ENCODE results near the gene POLR1E. TPM values are rescaled to one million over a fixed set of nuclear protein-coding genes. Genes with fewer than 3 reads are reported as not detected.
"Not testable (repeated sequence)": the region's sequence is repeated elsewhere in the genome, so short reads cannot be mapped to it uniquely, and the experiment has no call there.

Gene POLR1E
- total RNA-seq, 1 donor from 2014 or later = 38.6 TPM

DNA sequence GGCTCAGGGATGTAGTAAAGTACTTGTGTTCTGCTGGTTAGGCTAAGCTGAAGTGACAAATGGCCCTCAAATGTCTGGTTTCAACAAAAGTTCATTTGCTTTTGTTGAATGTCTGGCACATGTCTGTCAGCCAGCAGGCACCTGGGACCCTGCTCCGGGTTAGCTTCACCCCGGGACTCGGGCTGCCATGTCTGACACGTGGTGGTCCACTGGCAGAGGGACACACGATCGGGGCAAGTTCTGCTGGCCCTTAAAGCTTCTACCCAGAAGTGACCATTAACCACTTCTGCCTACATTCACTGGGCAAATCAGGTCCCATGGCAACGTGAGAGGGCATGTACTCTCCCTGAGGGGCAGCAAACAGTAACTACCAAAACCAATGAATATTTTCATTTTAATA lies 23.8 kb downstream of the POLR1E start:
- TF ChIP-seq EZH2 (IDR thresholded peaks at IDR 0.05) (no peak), EZH2phosphoT487 (IDR thresholded peaks at IDR 0.05) (no peak)
- TF ChIP-seq, protein P1, sequence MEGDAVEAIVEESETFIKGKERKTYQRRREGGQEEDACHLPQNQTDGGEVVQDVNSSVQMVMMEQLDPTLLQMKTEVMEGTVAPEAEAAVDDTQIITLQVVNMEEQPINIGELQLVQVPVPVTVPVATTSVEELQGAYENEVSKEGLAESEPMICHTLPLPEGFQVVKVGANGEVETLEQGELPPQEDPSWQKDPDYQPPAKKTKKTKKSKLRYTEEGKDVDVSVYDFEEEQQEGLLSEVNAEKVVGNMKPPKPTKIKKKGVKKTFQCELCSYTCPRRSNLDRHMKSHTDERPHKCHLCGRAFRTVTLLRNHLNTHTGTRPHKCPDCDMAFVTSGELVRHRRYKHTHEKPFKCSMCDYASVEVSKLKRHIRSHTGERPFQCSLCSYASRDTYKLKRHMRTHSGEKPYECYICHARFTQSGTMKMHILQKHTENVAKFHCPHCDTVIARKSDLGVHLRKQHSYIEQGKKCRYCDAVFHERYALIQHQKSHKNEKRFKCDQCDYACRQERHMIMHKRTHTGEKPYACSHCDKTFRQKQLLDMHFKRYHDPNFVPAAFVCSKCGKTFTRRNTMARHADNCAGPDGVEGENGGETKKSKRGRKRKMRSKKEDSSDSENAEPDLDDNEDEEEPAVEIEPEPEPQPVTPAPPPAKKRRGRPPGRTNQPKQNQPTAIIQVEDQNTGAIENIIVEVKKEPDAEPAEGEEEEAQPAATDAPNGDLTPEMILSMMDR (IDR thresholded peaks at IDR 0.05) = no peak
- H3F3A ChIP-seq (ENCODE audit: low read depth) = no peaks in the 10 kb centered on the region
- H3K4me2 ChIP-seq = no peak overlapping the region
- no peak overlapping the region for H3K27ac Mint-ChIP-seq
- peaks cover 18% of the 10 kb centered on the region for H3K36me3 Mint-ChIP-seq
- H3K9me3 Mint-ChIP-seq = no peaks in the 10 kb centered on the region
- H3K79me2 ChIP-seq (ENCODE audit: low read depth) = no peaks in the 10 kb centered on the region
- H4K20me1 ChIP-seq (ENCODE audit: low read depth) = no peaks in the 10 kb centered on the region
- H3K9ac ChIP-seq = no peak overlapping the region
- H3K4me1 ChIP-seq = no peaks in the 10 kb centered on the region
- no peaks in the 10 kb centered on the region for H3K9me3 ChIP-seq (ENCODE audit: low read depth)
- H3K27ac ChIP-seq = no peak overlapping the region
- no peaks in the 10 kb centered on the region for H3K27me3 Mint-ChIP-seq (ENCODE audit: insufficient read depth, low read depth)
- H2AFZ ChIP-seq (replicated peaks) = no peak overlapping the region
- no peak overlapping the region for H3K4me3 ChIP-seq
- H3K36me3 ChIP-seq = no peaks in the 10 kb centered on the region
- DNase-seq (ENCODE audit: low spot score) = no peak
- no peaks in the 10 kb centered on the region for H3K27me3 ChIP-seq
- H3K4me3 Mint-ChIP-seq = no peak overlapping the region
- H3K4me1 Mint-ChIP-seq = peaks cover 8% of the 10 kb centered on the region

DNA sequence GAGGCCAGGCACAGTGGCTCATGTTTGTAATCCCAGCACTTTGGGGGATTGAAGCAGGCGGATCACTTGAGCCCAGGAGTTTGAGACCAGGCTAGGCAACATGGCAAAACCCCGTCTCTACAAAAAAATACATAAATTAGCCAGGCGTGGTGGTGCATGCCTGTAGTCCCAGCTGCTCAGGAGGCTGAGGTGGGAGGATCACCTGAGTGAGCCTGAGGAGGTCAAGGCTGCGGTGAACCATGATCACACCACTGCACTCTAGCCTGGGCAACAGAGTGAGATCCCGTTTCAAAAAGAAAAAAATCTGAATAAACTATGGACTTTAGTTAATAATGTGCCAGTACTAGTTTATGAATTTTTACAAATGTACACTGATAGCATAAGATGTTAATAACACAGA lies 24.3 kb downstream of the POLR1E start:
- not testable (repeated sequence) for H3K4me1 Mint-ChIP-seq; H3K9me3 Mint-ChIP-seq; H3K27me3 ChIP-seq; H3K9ac ChIP-seq; H3F3A ChIP-seq (ENCODE audit: low read depth); H3K27ac Mint-ChIP-seq; H3K4me2 ChIP-seq; H3K27me3 Mint-ChIP-seq (ENCODE audit: insufficient read depth, low read depth); H4K20me1 ChIP-seq (ENCODE audit: low read depth); H3K4me3 ChIP-seq; H2AFZ ChIP-seq (replicated peaks); H3K9me3 ChIP-seq (ENCODE audit: low read depth); H3K27ac ChIP-seq; DNase-seq (ENCODE audit: low spot score); H3K4me3 Mint-ChIP-seq; H3K79me2 ChIP-seq (ENCODE audit: low read depth); H3K4me1 ChIP-seq; H3K36me3 ChIP-seq
- peaks cover 21% of the 10 kb centered on the region for H3K36me3 Mint-ChIP-seq

DNA sequence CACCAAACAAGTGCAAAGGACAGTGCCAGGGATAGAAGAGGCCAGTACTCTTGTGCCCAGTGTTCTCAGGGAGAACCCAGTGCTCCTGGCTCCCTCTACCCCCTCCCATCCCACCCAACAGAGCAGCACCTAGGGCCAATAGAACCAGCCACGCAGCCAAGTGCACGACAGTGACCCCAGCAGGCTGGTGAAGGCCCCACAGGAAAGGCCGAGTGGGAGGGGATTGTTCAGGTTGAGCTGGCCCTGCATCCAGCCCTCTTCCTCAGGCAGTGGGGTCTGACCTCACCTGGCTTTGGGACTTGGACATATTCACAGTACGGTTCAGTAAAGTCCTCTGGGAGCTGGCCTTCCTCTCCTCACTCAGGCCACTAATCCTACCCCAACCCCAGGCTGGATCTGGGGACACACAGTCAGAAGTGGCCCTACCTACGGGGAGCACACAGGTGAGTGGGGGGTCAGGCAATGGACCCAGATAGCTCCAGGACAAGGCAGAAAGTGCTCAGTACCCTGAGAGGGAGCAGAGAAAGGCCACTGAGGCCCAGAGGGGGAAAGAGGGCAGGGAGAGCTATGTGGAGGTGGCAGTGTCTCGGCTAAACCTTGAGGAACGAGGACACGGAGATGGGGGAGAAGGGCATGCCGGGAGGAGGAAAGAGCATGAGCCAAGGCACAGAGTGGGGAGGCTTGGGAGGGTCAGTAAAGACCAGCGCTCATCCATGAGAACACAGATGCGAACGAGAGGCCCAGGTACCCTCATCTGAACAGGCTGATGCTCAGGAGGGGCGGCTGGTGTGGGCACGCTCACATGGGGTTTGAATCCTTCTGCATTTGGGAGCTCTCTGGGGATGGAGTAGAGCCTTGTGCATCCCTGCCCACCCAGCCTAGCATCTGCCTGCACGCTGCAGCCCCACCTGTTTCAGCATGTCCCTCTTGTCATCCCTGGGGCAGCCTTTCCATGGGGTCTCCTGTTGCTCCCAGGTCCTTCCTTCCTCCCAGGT lies 25.6 kb downstream of the POLR1E start:
- TF ChIP-seq, protein P1 (IDR thresholded peaks at IDR 0.05) = peak; percentile 28
- no peak for TF ChIP-seq EZH2phosphoT487 (IDR thresholded peaks at IDR 0.05)
- Histone ChIP-seq H3K27me3 (no peaks in the 10 kb centered on the region), H3K4me1 (no peaks in the 10 kb centered on the region), H3K36me3 (no peaks in the 10 kb centered on the region), H3F3A (ENCODE audit: low read depth) (no peaks in the 10 kb centered on the region), H4K20me1 (ENCODE audit: low read depth) (no peaks in the 10 kb centered on the region), H3K4me2 (no peak overlapping the region), H2AFZ (replicated peaks) (no peak overlapping the region), H3K9ac (no peak overlapping the region), H3K4me3 (no peak overlapping the region), H3K79me2 (ENCODE audit: low read depth) (no peaks in the 10 kb centered on the region), H3K27ac (no peak overlapping the region), H3K9me3 (ENCODE audit: low read depth) (no peaks in the 10 kb centered on the region)
- H3K36me3 Mint-ChIP-seq = peaks cover 22% of the 10 kb centered on the region
- H3K27ac Mint-ChIP-seq = no peak overlapping the region
- H3K9me3 Mint-ChIP-seq = no peaks in the 10 kb centered on the region
- no peaks in the 10 kb centered on the region for H3K27me3 Mint-ChIP-seq (ENCODE audit: insufficient read depth, low read depth)
- peaks cover 8% of the 10 kb centered on the region for H3K4me1 Mint-ChIP-seq
- no peak overlapping the region for H3K4me3 Mint-ChIP-seq
- DNase-seq (ENCODE audit: low spot score) = peak; percentile 28

DNA sequence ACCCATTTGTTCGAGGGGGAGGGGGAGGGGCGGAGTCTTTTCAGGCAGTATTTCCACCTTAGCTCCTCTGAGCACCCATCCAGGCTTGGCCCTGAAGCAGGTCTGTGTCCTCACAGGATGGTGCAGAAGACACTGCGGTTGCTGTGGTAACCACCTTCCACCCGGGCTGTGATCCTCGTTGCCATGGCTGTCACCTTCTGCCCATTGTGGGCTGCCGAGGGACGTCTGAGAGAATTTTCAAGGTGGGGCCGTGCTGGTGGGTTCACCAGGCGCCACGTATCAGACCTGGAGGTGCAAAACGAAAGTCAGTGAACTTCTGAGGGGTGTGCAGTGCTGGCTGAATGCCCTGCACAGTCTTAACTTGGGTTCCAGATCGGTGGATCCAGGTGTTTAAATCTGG lies 26.7 kb downstream of the POLR1E start:
- H3K36me3 Mint-ChIP-seq = peaks cover 17% of the 10 kb centered on the region
- H3K9me3 ChIP-seq (ENCODE audit: low read depth) = no peaks in the 10 kb centered on the region
- no peak overlapping the region for H3K4me3 Mint-ChIP-seq
- TF ChIP-seq, protein P1 (IDR thresholded peaks at IDR 0.05) = no peak
- no peak for TF ChIP-seq EZH2phosphoT487 (IDR thresholded peaks at IDR 0.05)
- no peak for TF ChIP-seq EZH2 (IDR thresholded peaks at IDR 0.05)
- H3K36me3 ChIP-seq = no peaks in the 10 kb centered on the region
- H3K79me2 ChIP-seq (ENCODE audit: low read depth) = no peaks in the 10 kb centered on the region
- H3K4me1 Mint-ChIP-seq = peaks cover 8% of the 10 kb centered on the region
- peak overlapping the region; percentile 69 for H3K27ac Mint-ChIP-seq
- H3K4me3 ChIP-seq = no peak overlapping the region
- H3K9ac ChIP-seq = no peak overlapping the region
- H3F3A ChIP-seq (ENCODE audit: low read depth) = no peaks in the 10 kb centered on the region
- H4K20me1 ChIP-seq (ENCODE audit: low read depth) = no peaks in the 10 kb centered on the region
- no peaks in the 10 kb centered on the region for H3K9me3 Mint-ChIP-seq
- no peaks in the 10 kb centered on the region for H3K27me3 ChIP-seq
- H3K27ac ChIP-seq = no peak overlapping the region
- H3K4me2 ChIP-seq = no peak overlapping the region
- H3K27me3 Mint-ChIP-seq (ENCODE audit: insufficient read depth, low read depth) = no peaks in the 10 kb centered on the region
- no peak for DNase-seq (ENCODE audit: low spot score)
- H3K4me1 ChIP-seq = no peaks in the 10 kb centered on the region
- H2AFZ ChIP-seq (replicated peaks) = no peak overlapping the region

DNA sequence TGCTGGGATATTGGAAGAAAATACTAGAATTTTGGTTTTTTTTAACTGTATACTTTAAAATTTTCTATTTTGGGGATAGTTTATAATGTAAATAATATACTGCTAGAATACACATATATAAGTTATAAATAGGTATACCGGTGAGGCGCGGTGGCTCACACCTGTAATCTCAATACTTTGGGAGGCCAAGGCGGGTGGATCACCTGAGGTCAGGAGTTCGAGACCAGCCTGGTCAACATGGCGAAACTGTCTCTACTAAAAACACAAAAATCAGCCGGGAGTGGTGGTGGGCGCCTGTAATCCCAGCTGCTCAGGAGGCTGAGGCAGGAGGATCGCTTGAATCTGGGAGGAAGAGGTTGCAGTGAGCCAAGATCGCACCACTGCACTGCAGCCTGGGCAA lies 28.7 kb downstream of the POLR1E start:
- not testable (repeated sequence) for H2AFZ ChIP-seq (replicated peaks); H3K9me3 ChIP-seq (ENCODE audit: low read depth); H3K36me3 ChIP-seq; H4K20me1 ChIP-seq (ENCODE audit: low read depth); H3K4me2 ChIP-seq; H3K27ac ChIP-seq; H3K4me3 ChIP-seq; H3K79me2 ChIP-seq (ENCODE audit: low read depth); H3K4me1 ChIP-seq; H3K9ac ChIP-seq; DNase-seq (ENCODE audit: low spot score); H3K27ac Mint-ChIP-seq; H3K4me3 Mint-ChIP-seq; H3K27me3 Mint-ChIP-seq (ENCODE audit: insufficient read depth, low read depth); H3K4me1 Mint-ChIP-seq; H3F3A ChIP-seq (ENCODE audit: low read depth); H3K9me3 Mint-ChIP-seq; H3K27me3 ChIP-seq
- H3K36me3 Mint-ChIP-seq = peaks cover 19% of the 10 kb centered on the region
